ENCODE measurements around the gene NDUFA12.

Gene NDUFA12

DNA sequence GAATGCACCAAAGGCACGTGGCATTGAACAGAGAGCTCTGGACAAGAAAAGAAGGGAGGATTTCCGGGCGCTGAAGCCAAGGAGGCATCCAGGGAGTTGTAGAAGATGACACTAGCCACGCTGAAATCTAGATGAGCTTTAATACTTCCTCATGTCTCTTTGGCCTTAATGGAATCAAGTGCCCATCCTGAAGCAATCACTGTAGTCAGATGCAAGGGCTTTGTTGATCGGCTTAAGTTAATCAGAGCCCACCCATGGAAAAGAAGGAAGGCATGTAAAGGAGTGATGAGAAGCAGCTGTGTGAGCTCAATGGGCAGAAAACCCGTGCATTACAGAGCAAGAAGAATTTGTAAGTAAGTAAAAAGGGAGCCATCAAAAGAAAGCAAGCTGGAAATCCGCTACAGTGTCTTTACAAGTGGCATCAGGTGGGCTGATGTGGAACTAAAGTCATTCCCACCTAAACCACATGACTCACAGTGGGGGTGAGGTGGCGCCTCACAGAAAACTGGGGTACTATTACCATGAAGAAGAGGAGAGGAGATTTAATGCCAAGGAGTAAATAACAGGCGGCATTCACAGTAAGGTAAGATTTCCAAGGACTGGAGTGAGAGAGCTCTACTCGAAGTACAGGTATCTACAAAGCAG, 48.4 kb downstream of the NDUFA12 start:
- Histone ChIP-seq H3K27me3 (no peaks in the 10 kb centered on the region), H3K27ac (no peak overlapping the region), H3K36me3 (no peaks in the 10 kb centered on the region), H3K4me3 (ENCODE audit: low read depth in 1 of 2, low read length in 1 of 2) (no peak overlapping the region), H3K4me1 (ENCODE audit: control insufficient read depth in 1 of 2, insufficient read depth in 1 of 2, low read depth in 1 of 2, low read length in 1 of 2) (no peaks in the 10 kb centered on the region), H3K9me3 (no peaks in the 10 kb centered on the region)
- TF ChIP-seq, protein P1, sequence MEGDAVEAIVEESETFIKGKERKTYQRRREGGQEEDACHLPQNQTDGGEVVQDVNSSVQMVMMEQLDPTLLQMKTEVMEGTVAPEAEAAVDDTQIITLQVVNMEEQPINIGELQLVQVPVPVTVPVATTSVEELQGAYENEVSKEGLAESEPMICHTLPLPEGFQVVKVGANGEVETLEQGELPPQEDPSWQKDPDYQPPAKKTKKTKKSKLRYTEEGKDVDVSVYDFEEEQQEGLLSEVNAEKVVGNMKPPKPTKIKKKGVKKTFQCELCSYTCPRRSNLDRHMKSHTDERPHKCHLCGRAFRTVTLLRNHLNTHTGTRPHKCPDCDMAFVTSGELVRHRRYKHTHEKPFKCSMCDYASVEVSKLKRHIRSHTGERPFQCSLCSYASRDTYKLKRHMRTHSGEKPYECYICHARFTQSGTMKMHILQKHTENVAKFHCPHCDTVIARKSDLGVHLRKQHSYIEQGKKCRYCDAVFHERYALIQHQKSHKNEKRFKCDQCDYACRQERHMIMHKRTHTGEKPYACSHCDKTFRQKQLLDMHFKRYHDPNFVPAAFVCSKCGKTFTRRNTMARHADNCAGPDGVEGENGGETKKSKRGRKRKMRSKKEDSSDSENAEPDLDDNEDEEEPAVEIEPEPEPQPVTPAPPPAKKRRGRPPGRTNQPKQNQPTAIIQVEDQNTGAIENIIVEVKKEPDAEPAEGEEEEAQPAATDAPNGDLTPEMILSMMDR (IDR thresholded peaks at IDR 0.05): no peak

DNA sequence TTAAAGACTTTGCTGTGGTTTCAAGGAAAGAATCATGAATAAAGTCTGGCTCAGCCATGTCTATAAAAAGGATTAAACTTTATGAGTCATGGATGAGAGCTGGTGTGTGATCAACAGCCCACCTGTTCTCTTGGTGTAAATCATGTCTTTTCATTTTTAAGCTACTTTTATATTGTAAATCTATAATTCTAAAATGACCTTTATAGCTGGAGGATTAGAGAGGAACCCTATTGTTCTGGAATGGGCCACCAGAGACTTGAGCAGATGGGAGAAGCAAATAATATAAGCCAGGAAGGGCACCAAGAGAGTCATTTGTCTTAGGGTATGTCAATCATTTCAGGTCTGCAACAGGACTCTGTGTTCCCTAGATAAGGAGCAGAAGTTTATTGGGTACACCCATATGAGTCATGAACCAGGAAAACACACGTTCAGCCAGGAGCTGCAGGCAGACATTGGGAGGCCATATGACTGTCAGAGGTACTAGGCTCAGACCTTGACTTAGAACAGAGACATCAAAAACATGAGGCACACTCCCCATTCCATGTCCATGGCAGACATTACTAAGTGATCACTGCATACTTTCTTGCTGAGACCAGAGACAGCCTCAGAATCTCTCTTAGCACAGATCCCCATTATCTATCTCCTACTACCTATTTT, 49.3 kb downstream of the NDUFA12 start:
- H3K27ac ChIP-seq: no peak overlapping the region
- no peak overlapping the region for H3K4me3 ChIP-seq (ENCODE audit: low read depth in 1 of 2, low read length in 1 of 2)
- no peaks in the 10 kb centered on the region for H3K27me3 ChIP-seq
- no peaks in the 10 kb centered on the region for H3K9me3 ChIP-seq
- no peaks in the 10 kb centered on the region for H3K4me1 ChIP-seq (ENCODE audit: control insufficient read depth in 1 of 2, insufficient read depth in 1 of 2, low read depth in 1 of 2, low read length in 1 of 2)
- TF ChIP-seq, protein P1 (IDR thresholded peaks at IDR 0.05): no peak
- no peaks in the 10 kb centered on the region for H3K36me3 ChIP-seq

DNA sequence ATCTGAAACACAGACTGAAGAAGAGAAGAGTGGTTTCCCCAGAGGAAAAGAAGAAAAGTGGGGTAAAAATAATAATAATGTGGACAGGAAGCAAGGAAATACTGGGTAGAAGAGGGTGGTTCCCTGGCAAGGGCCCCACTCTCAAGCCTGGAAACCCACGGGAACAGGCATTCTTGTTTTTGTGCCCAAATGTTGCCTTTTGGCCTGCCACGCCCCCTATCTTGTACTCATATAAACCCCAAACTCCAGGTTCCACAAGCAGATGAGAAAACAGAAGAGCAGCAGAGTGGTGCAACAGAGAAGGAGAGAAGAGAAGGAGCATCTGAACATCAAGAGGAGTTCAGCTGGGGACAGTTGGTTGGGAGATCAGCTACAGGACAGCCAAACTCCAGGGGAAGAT, 51.2 kb downstream of the NDUFA12 start:
- Histone ChIP-seq H3K9me3 (no peaks in the 10 kb centered on the region), H3K27me3 (no peaks in the 10 kb centered on the region), H3K4me1 (ENCODE audit: control insufficient read depth in 1 of 2, insufficient read depth in 1 of 2, low read depth in 1 of 2, low read length in 1 of 2) (no peaks in the 10 kb centered on the region), H3K36me3 (no peaks in the 10 kb centered on the region), H3K27ac (no peak overlapping the region), H3K4me3 (ENCODE audit: low read depth in 1 of 2, low read length in 1 of 2) (no peak overlapping the region)
- TF ChIP-seq, protein P1 (IDR thresholded peaks at IDR 0.05): no peak

DNA sequence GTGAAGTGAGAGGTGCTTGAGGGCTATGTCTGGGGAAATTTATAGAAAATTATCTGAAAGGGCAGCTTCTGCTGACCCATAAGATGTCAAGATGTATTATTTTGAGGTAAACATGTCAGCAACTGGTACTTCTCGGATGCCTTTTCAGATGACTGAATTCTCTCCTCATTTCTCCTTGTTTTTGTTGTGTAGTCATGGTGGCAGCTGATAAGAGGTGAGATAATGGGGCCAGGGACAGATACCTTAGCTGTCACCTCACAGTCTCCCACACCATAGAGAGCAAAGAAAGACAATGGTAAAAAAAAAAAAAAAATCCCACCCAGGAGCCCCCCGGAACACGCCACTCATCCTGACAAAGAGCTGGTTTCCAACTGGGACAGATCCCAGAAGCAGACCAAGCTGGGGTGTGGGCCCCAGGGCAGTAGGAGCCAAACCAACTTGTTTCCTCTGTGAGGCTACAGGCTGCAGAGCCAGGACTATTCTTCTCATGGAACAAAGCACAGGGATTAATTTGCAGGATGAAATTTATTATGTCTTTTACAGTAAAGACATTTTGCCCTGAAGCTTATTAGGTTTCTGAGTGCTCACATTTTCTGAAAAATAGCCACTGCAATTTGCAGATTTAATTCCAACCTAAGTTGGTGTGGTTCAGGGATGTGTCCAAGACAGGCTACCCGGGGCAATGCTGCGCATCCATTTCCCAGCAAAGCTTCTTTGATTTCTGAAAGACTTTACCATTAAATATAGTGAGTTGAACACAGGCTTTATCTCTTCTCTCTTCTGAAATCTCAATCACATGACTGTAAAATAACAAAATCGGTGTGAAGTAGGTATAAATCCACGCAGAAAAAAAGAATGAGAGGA, 52.2 kb downstream of the NDUFA12 start:
- no peak overlapping the region for H3K4me3 ChIP-seq (ENCODE audit: low read depth in 1 of 2, low read length in 1 of 2)

DNA sequence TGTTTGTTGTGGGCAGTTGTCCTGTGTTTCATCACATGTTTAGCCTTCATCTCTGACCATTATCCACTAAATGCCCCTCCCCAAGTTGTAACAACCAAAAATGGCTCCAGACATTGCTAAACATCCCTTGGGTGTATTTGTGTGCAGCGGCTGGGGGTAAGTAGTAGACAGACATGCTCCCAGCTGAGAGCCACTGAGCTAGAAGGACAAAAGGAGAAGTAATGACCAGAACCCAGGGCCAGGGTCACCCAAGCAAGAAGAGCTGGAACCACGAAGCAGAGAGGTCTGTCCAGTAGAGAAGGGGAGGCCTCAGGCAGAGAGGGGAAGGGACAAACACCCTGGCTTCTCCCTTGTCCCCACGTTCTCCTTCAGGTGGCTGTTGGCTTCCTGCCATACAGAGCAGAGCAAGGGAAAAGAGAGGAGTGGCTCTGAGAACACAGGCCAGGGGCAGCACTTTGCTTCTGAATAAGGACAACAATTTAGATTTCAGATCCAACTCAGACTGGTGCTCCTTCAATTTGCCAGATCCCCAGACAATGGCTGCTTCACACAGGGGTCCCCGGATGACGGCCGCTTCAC, 55.2 kb downstream of the NDUFA12 start:
- Histone ChIP-seq H3K9me3 (no peaks in the 10 kb centered on the region), H3K4me3 (ENCODE audit: low read depth in 1 of 2, low read length in 1 of 2) (no peak overlapping the region), H3K27me3 (no peaks in the 10 kb centered on the region), H3K36me3 (no peaks in the 10 kb centered on the region), H3K4me1 (ENCODE audit: control insufficient read depth in 1 of 2, insufficient read depth in 1 of 2, low read depth in 1 of 2, low read length in 1 of 2) (peaks cover 0 to 8% of the 10 kb centered on the region in 2 experiments), H3K27ac (no peak overlapping the region)
- TF ChIP-seq, protein P1 (IDR thresholded peaks at IDR 0.05): no peak

More for the DNA sequence above, 52.2 kb downstream of the NDUFA12 start:
- no peaks in the 10 kb centered on the region for H3K36me3 ChIP-seq
- no peak overlapping the region for H3K27ac ChIP-seq
- H3K9me3 ChIP-seq: no peaks in the 10 kb centered on the region
- TF ChIP-seq, protein P1 (IDR thresholded peaks at IDR 0.05): no peak
- H3K4me1 ChIP-seq (ENCODE audit: control insufficient read depth in 1 of 2, insufficient read depth in 1 of 2, low read depth in 1 of 2, low read length in 1 of 2): no peaks in the 10 kb centered on the region
- no peaks in the 10 kb centered on the region for H3K27me3 ChIP-seq

All from neutrophil (primary cell).